ENCODE data around the gene BMP2. TPM values are rescaled to one million over a fixed set of nuclear protein-coding genes. Genes with fewer than 3 reads are reported as not detected.
A peak's percentile ranks its signal among the peaks of the same experiment; 100 is the strongest.

BMP2 gene
- total and polyA plus RNA-seq, 7 experiments from 2014 or later = 0.08 TPM; not detected in 6

DNA sequence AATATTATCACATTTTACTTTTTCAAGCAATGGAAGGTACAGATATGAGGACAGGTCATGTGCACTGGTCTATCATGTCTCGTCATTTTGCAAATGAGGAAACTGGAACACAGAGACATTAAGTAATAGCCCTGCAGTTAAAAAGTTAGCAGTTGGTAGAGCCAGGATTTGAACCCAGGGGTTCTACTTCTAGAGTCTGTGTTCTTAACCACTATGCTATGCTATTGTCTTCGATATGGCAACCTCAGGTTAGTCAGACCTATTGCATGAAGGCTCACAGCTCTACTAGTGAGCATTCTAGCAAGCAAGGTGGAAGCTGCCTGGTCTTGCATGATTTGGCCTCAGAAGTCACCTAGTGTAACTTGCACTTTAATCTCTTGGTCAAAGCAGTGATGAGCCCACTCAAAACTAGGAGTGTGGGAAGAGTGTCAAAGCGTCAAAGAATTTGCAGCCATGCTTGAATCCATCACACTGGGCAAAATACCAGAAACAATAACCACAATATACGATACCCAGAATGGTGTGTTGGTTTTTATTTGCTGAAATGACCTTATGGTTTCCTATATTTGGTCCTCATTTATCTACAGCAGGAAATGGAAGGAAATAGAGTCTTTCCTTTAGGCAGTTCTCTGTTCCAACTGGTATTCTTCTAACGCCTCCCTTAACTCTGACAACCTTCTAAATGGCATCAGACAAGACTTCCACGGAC lies 20.4 kb upstream of the BMP2 start:
- Mint-ChIP-seq H3K4me3 (no peak overlapping the region), H3K4me1 (no peaks in the 10 kb centered on the region), H3K27me3 (peaks cover 0 to 4% (median 0%) of the 10 kb centered on the region in 5 donors), H3K27ac (no peak overlapping the region), H3K9me3 (peaks cover 0 to 6% (median 0%) of the 10 kb centered on the region in 11 donors), H3K36me3 (no peaks in the 10 kb centered on the region)
- no peak for DNase-seq
- intact Hi-C loops (cut with micrococcal nuclease) = no loop called here
- CTCF ChIA-PET = no interaction called here
- POLR2A ChIA-PET = no interaction called here
- ATAC-seq = no peak
- Histone ChIP-seq H3K27ac (ENCODE audit: low read depth, low read length) (no peak overlapping the region), H3K36me3 (ENCODE audit: control insufficient read depth in 2 of 3, insufficient read depth in 3 of 3, low read length in 3 of 3) (no peaks in the 10 kb centered on the region), H3K4me3 (ENCODE audit: low read length) (no peak overlapping the region), H3K27me3 (ENCODE audit: control insufficient read depth in 2 of 2, insufficient read depth in 2 of 2, low read length in 2 of 2) (no peaks in the 10 kb centered on the region), H3K4me1 (ENCODE audit: control insufficient read depth in 2 of 2, insufficient read depth in 2 of 2, low read length in 2 of 2) (no peaks in the 10 kb centered on the region), H3K9me3 (ENCODE audit: control insufficient read depth in 2 of 3, low read length in 3 of 3) (no peaks in the 10 kb centered on the region)

- H3K27ac Mint-ChIP-seq = no peak overlapping the region
- no peak for DNase-seq
- intact Hi-C loops (cut with micrococcal nuclease) = no loop called here
- Histone ChIP-seq H3K27me3 (ENCODE audit: control insufficient read depth in 2 of 2, insufficient read depth in 2 of 2, low read length in 2 of 2) (no peaks in the 10 kb centered on the region), H3K36me3 (ENCODE audit: control insufficient read depth in 2 of 3, insufficient read depth in 3 of 3, low read length in 3 of 3) (no peaks in the 10 kb centered on the region), H3K4me1 (ENCODE audit: control insufficient read depth in 2 of 2, insufficient read depth in 2 of 2, low read length in 2 of 2) (no peaks in the 10 kb centered on the region), H3K27ac (ENCODE audit: low read depth, low read length) (no peak overlapping the region), H3K4me3 (ENCODE audit: low read length) (no peak overlapping the region), H3K9me3 (ENCODE audit: control insufficient read depth in 2 of 3, low read length in 3 of 3) (no peaks in the 10 kb centered on the region)
- H3K27me3 Mint-ChIP-seq = no peaks in the 10 kb centered on the region
- peaks cover 0 to 6% (median 0%) of the 10 kb centered on the region in 5 donors for H3K36me3 Mint-ChIP-seq
- ATAC-seq = no peak
- H3K9me3 Mint-ChIP-seq = peaks cover 0 to 11% (median 2%) of the 10 kb centered on the region in 11 donors
- H3K4me3 Mint-ChIP-seq = no peak overlapping the region
- POLR2A ChIA-PET = no interaction called here
- H3K4me1 Mint-ChIP-seq = no peaks in the 10 kb centered on the region
- CTCF ChIA-PET = no interaction called here
These were observed 17.0 kb upstream of the BMP2 start for GRCh38 chr20:6750438-6750837.

- CTCF ChIA-PET = no interaction called here
- H3K9me3 Mint-ChIP-seq = peaks cover 0 to 21% (median 4%) of the 10 kb centered on the region in 11 donors
These were observed 10.5 kb upstream of the BMP2 start for GRCh38 chr20:6756693-6757595.

DNA sequence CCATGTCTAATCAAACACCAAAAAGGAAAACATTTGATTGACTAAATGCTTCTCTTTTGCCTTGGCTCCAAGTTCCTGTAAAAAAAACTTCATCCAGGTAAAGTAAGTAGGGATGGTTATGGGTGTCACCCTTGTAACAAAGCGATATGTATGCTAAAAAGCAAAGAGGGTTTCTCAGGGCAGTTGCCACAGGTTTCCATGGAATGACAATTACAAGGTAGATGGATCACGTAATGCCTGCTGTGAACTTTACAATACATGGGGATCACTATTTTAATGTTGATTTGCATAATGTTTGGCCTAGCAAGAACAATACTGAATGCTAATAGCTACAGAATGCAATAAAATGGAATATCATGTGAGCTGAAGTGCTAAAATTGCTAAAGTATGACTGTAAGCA lies 2.9 kb upstream of the BMP2 start:
- Mint-ChIP-seq H3K4me1 (peaks cover 0 to 6% (median 5%) of the 10 kb centered on the region in 7 donors), H3K36me3 (peaks cover 0 to 10% (median 0%) of the 10 kb centered on the region in 5 donors), H3K4me3 (no peak overlapping the region), H3K27me3 (peaks cover 33 to 48% (median 40%) of the 10 kb centered on the region in 5 donors), H3K27ac (no peak overlapping the region), H3K9me3 (peaks cover 0 to 11% (median 0%) of the 10 kb centered on the region in 11 donors)
- peaks cover 0 to 9% of the 10 kb centered on the region in 2 donors for H3K27me3 ChIP-seq (ENCODE audit: control insufficient read depth in 2 of 2, insufficient read depth in 2 of 2, low read length in 2 of 2)
- H3K36me3 ChIP-seq (ENCODE audit: control insufficient read depth in 2 of 3, insufficient read depth in 3 of 3, low read length in 3 of 3) = no peaks in the 10 kb centered on the region
- no peaks in the 10 kb centered on the region for H3K9me3 ChIP-seq (ENCODE audit: control insufficient read depth in 2 of 3, low read length in 3 of 3)
- intact Hi-C loops (cut with micrococcal nuclease) = loop anchor here in 1 of 2 donors (2.0 to 10.0 kb wide), 4 partner anchors 328 to 1094 kb away; no protein-coding TSS in a partner anchor
- no peaks in the 10 kb centered on the region for H3K4me1 ChIP-seq (ENCODE audit: control insufficient read depth in 2 of 2, insufficient read depth in 2 of 2, low read length in 2 of 2)
- H3K27ac ChIP-seq (ENCODE audit: low read depth, low read length) = no peak overlapping the region
- ChIA-PET POLR2A (no interaction called here), CTCF (no interaction called here)
- ATAC-seq (no peak), DNase-seq (no peak)
- H3K4me3 ChIP-seq (ENCODE audit: low read length) = no peak overlapping the region

More at GRCh38 chr20:6756693-6757595, 10.5 kb upstream of the BMP2 start:
- H3K9me3 ChIP-seq (ENCODE audit: control insufficient read depth in 2 of 3, low read length in 3 of 3) = no peaks in the 10 kb centered on the region
- H3K27ac Mint-ChIP-seq = no peak overlapping the region
- no peak for DNase-seq
- no peak for ATAC-seq
- H3K4me1 ChIP-seq (ENCODE audit: control insufficient read depth in 2 of 2, insufficient read depth in 2 of 2, low read length in 2 of 2) = no peaks in the 10 kb centered on the region
- H3K27me3 ChIP-seq (ENCODE audit: control insufficient read depth in 2 of 2, insufficient read depth in 2 of 2, low read length in 2 of 2) = no peaks in the 10 kb centered on the region
- no peak overlapping the region for H3K4me3 ChIP-seq (ENCODE audit: low read length)
- intact Hi-C loops (cut with micrococcal nuclease) = no loop called here
- H3K36me3 ChIP-seq (ENCODE audit: control insufficient read depth in 2 of 3, insufficient read depth in 3 of 3, low read length in 3 of 3) = no peaks in the 10 kb centered on the region
- H3K4me3 Mint-ChIP-seq = no peak overlapping the region
- POLR2A ChIA-PET = no interaction called here
- H3K27ac ChIP-seq (ENCODE audit: low read depth, low read length) = no peak overlapping the region
- no peaks in the 10 kb centered on the region for H3K4me1 Mint-ChIP-seq
- H3K36me3 Mint-ChIP-seq = peaks cover 0 to 10% (median 0%) of the 10 kb centered on the region in 5 donors
- peaks cover 0 to 12% (median 7%) of the 10 kb centered on the region in 5 donors for H3K27me3 Mint-ChIP-seq

GRCh38 chr20:6765469-6766058 lies 1.9 kb upstream of the BMP2 start:
- peaks cover 0 to 6% (median 5%) of the 10 kb centered on the region in 7 donors for H3K4me1 Mint-ChIP-seq
- intact Hi-C loops (cut with micrococcal nuclease) = loop anchor here in 1 of 2 donors (2.0 to 10.0 kb wide), 4 partner anchors 327 to 1093 kb away; no protein-coding TSS in a partner anchor
- DNase-seq = peak in 1 of 9 donors; percentile 7

GRCh38 chr20:6766433-6766832 lies 1.1 kb upstream of the BMP2 start:
- Histone ChIP-seq H3K4me3 (ENCODE audit: low read length) (no peak overlapping the region), H3K36me3 (ENCODE audit: control insufficient read depth in 2 of 3, insufficient read depth in 3 of 3, low read length in 3 of 3) (no peaks in the 10 kb centered on the region), H3K9me3 (ENCODE audit: control insufficient read depth in 2 of 3, low read length in 3 of 3) (no peaks in the 10 kb centered on the region), H3K27me3 (ENCODE audit: control insufficient read depth in 2 of 2, insufficient read depth in 2 of 2, low read length in 2 of 2) (peaks cover 0 to 9% of the 10 kb centered on the region in 2 donors), H3K4me1 (ENCODE audit: control insufficient read depth in 2 of 2, insufficient read depth in 2 of 2, low read length in 2 of 2) (no peaks in the 10 kb centered on the region), H3K27ac (ENCODE audit: low read depth, low read length) (no peak overlapping the region)
- Mint-ChIP-seq H3K27ac (no peak overlapping the region), H3K9me3 (peaks cover 0 to 7% (median 0%) of the 10 kb centered on the region in 11 donors), H3K27me3 (peaks cover 47 to 58% (median 51%) of the 10 kb centered on the region in 5 donors), H3K4me1 (peaks cover 0 to 6% (median 5%) of the 10 kb centered on the region in 7 donors), H3K4me3 (no peak overlapping the region), H3K36me3 (peaks cover 0 to 5% (median 0%) of the 10 kb centered on the region in 5 donors)
- intact Hi-C loops (cut with micrococcal nuclease) = loop anchor here in 1 of 2 donors (5.0 to 10.0 kb wide), 3 partner anchors 326 to 608 kb away; no protein-coding TSS in a partner anchor
- ATAC-seq (no peak), DNase-seq (no peak)
- POLR2A ChIA-PET = no interaction called here
- CTCF ChIA-PET = interaction anchor here (1.3 kb wide), 1 partner anchor 1956 kb away, joined by 5 read pairs; no protein-coding TSS in a partner anchor

More at GRCh38 chr20:6765469-6766058, 1.9 kb upstream of the BMP2 start:
- no peaks in the 10 kb centered on the region for H3K9me3 ChIP-seq (ENCODE audit: control insufficient read depth in 2 of 3, low read length in 3 of 3)
- H3K27ac Mint-ChIP-seq = no peak overlapping the region
- H3K27me3 ChIP-seq (ENCODE audit: control insufficient read depth in 2 of 2, insufficient read depth in 2 of 2, low read length in 2 of 2) = peaks cover 0 to 9% of the 10 kb centered on the region in 2 donors
- ChIA-PET CTCF (interaction anchor here (1.3 kb wide), 1 partner anchor 1957 kb away, joined by 5 read pairs; no protein-coding TSS in a partner anchor), POLR2A (no interaction called here)
- peaks cover 0 to 7% (median 0%) of the 10 kb centered on the region in 5 donors for H3K36me3 Mint-ChIP-seq
- H3K36me3 ChIP-seq (ENCODE audit: control insufficient read depth in 2 of 3, insufficient read depth in 3 of 3, low read length in 3 of 3) = no peaks in the 10 kb centered on the region
- H3K9me3 Mint-ChIP-seq = peaks cover 0 to 9% (median 0%) of the 10 kb centered on the region in 11 donors
- no peaks in the 10 kb centered on the region for H3K4me1 ChIP-seq (ENCODE audit: control insufficient read depth in 2 of 2, insufficient read depth in 2 of 2, low read length in 2 of 2)
- H3K4me3 Mint-ChIP-seq = no peak overlapping the region
- H3K4me3 ChIP-seq (ENCODE audit: low read length) = no peak overlapping the region
- peaks cover 39 to 51% (median 42%) of the 10 kb centered on the region in 5 donors for H3K27me3 Mint-ChIP-seq
- H3K27ac ChIP-seq (ENCODE audit: low read depth, low read length) = no peak overlapping the region
- no peak for ATAC-seq
